Ascending aorta (tissue), 2 donors: ENCODE data around the gene PNLDC1. TPM values are rescaled to one million over a fixed set of nuclear protein-coding genes. Genes with fewer than 3 reads are reported as not detected.

Source experiments
- DNase-seq, 2 donors: peaks; one replicate each; pipeline ENCODE4 v3.0.0-alpha.2; 2019; ENCODE audit warnings: low spot score in 2 of 2
- H3K27ac ChIP-seq, 2 donors: fragments of 200-600 bp; sonication (generic); one replicate each; pipeline ENCODE4 v1.5.1; 2016 to 2017; ENCODE audit warnings: mild to moderate bottlenecking in 1 of 2
- H3K27me3 ChIP-seq: fragments of 200-600 bp; sonication (generic); one replicate; pipeline ENCODE4 v1.5.1; 2017
- H3K36me3 ChIP-seq, 2 donors: fragments of 200-600 bp; sonication (generic); one replicate each; pipeline ENCODE4 v1.5.1; 2016
- H3K4me1 ChIP-seq, 2 donors: fragments of 200-600 bp; sonication (generic); one replicate each; pipeline ENCODE4 v1.5.1; 2016 to 2017; ENCODE audit warnings: mild to moderate bottlenecking in 1 of 2
- H3K4me3 ChIP-seq, 2 donors: fragments of 200-600 bp; sonication (generic); one replicate each; pipeline ENCODE4 v1.5.1; 2016 to 2017; ENCODE audit warnings: mild to moderate bottlenecking in 1 of 2
- H3K9me3 ChIP-seq, 2 donors: fragments of 200-600 bp; sonication (generic); one replicate each; pipeline ENCODE4 v1.5.1; 2016
- intact Hi-C: fragments of 100-400 bp; cut with DNase I; formaldehyde crosslinking; loops from one replicate; pipeline ENCODE4 v1.15.1; 2023
- total RNA-seq: library from RNA; depleted of rRNA; stranded (reverse); fragments of >200 nt; gene quantifications from one replicate; pipeline ENCODE4 v1.1.0, GENCODE V29; 2016
- TF ChIP-seq, protein P1 (sequence below), 3 experiments: fragments of 200-600 bp in 2 of 3; fragments of 450-650 bp in 1 of 3; sonication (generic) in 2 of 3; IDR thresholded peaks; one replicate each; pipeline ENCODE4 v1.5.1; 2016 to 2019; ENCODE audit warnings: antibody characterized with exemption in 3 of 3, mild to moderate bottlenecking in 1 of 3, moderate library complexity in 1 of 3

The PNLDC1 gene
- total RNA-seq, 1 donor from 2014 or later: not detected

DNA sequence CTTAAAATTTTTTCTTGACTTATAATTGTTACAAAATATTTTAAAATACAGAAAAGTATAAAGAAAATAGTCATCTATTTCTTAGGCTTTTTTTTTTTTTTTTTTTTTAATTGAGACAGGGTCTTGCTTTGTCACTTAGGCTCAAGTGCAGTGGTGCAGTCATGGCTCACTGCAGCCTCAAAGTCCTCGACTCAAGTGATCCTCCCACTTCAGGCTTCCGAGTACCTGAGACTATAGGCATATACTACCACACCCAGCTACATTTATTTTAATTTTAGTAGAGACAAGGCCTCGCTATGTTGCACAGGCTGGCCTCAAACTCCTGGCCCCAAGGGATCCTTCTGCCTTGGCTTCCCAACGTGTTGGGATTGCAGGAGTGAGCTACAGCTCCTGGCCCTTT, 43.6 kb upstream of the PNLDC1 start:
- no peak for DNase-seq
- peaks cover 5 to 8% of the 10 kb centered on the region in 2 donors for H3K4me1 ChIP-seq
- no peaks in the 10 kb centered on the region for H3K27me3 ChIP-seq
- no peak overlapping the region for H3K4me3 ChIP-seq
- no peak overlapping the region for H3K27ac ChIP-seq
- TF ChIP-seq, protein P1, sequence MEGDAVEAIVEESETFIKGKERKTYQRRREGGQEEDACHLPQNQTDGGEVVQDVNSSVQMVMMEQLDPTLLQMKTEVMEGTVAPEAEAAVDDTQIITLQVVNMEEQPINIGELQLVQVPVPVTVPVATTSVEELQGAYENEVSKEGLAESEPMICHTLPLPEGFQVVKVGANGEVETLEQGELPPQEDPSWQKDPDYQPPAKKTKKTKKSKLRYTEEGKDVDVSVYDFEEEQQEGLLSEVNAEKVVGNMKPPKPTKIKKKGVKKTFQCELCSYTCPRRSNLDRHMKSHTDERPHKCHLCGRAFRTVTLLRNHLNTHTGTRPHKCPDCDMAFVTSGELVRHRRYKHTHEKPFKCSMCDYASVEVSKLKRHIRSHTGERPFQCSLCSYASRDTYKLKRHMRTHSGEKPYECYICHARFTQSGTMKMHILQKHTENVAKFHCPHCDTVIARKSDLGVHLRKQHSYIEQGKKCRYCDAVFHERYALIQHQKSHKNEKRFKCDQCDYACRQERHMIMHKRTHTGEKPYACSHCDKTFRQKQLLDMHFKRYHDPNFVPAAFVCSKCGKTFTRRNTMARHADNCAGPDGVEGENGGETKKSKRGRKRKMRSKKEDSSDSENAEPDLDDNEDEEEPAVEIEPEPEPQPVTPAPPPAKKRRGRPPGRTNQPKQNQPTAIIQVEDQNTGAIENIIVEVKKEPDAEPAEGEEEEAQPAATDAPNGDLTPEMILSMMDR (IDR thresholded peaks at IDR 0.05): no peak
- H3K36me3 ChIP-seq: peaks cover 42 to 65% of the 10 kb centered on the region in 2 donors
- no peaks in the 10 kb centered on the region for H3K9me3 ChIP-seq
- intact Hi-C loops: no loop called here

DNA sequence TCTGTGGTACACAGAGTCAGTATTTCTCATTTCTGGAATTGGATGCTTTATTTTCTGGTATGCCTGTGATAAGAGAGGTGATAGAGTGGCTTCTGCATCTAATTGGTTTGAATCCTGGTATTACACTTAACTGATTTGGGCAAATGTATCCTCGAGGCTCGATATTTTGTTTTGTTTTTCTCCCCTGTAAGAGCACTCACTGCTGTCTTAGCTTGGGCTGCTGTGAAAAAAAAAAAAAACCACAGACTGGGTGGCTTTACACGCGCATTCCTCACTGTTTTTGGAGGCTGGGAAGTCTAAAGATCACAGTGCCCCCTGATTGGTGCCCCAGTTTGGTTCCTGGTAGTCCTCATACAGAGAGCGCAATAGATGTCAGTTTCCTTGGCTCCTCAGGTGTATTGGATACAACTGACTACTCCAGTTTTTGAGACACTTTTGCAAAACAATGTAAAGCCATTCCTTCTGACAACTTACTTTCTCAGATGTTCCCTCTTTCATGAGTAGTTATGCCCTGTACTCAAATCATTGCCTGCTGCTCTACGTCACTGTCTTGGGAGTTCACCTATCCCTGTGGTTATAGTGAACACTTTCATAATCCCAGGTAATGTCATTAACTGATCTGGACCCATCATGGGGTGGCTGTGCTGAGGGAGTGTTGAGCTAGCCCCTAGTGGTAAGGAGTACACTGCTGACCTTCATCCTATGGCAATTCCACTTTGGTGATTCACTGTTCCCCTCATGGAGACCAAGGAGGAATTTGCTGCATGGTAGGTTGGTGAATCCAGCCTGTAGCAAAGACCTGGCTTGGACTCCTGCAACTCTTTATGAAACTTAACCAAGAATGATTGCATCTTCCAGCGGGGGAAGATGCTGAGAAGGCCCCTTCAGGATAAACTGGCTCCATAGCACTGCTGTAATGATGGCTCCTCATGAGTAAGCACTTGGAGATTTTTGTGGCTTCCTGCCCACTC, 41.8 kb upstream of the PNLDC1 start:
- no peak for DNase-seq
- Histone ChIP-seq H3K36me3 (peaks cover 24 to 49% of the 10 kb centered on the region in 2 donors), H3K9me3 (no peaks in the 10 kb centered on the region), H3K4me1 (peaks cover 5 to 14% of the 10 kb centered on the region in 2 donors), H3K27me3 (no peaks in the 10 kb centered on the region), H3K4me3 (no peak overlapping the region), H3K27ac (no peak overlapping the region)
- intact Hi-C loops: no loop called here
- TF ChIP-seq, protein P1 (IDR thresholded peaks at IDR 0.05): no peak

DNA sequence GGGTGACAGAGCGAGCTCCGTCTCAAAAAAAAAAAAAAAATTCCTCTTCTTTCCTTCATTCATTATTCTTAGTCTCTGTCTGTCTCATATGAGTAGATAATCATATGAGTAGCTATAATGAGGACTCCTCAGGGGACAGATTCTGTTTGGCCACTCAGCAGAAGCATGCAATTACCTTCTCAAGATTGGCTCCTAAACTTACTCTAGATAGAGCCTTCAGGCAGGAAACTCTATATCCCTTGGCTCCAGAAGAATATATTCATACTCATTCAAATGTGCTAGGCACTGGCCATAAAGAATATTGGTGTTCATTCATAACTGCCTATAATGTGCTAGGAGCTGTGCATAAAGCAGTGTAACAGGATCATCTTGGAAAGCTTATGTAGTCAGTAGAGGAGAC, 40.4 kb upstream of the PNLDC1 start:
- DNase-seq: no peak
- H3K4me1 ChIP-seq: peaks cover 5 to 14% of the 10 kb centered on the region in 2 donors
- intact Hi-C loops: no loop called here
- no peak overlapping the region for H3K27ac ChIP-seq
- H3K27me3 ChIP-seq: no peaks in the 10 kb centered on the region
- H3K9me3 ChIP-seq: no peaks in the 10 kb centered on the region
- H3K4me3 ChIP-seq: no peak overlapping the region
- peaks cover 16 to 44% of the 10 kb centered on the region in 2 donors for H3K36me3 ChIP-seq
- TF ChIP-seq, protein P1 (IDR thresholded peaks at IDR 0.05): no peak

DNA sequence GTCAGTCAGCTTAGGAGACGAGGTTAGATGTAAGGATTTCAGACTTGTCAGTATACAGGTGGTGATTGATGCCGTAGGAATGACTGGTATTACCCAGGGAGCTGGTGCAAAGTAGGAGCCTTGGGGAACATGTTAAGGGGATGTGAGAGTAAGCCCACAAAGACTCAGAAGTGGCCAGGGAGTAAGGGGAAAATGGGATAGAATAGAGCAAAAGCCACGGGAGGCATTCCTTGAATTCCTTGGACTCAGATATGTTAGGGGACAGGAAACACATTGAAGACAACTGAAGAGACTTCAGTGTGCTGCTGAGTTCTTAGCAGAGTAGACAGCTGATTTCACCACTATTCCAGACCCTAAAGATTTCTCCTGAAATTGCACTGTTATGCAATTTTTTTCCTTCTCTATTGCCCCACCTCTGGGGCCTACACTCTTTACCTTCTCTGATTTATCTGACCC, 39.4 kb upstream of the PNLDC1 start:
- intact Hi-C loops: no loop called here
- TF ChIP-seq, protein P1 (IDR thresholded peaks at IDR 0.05): no peak
- no peak for DNase-seq
- Histone ChIP-seq H3K9me3 (no peaks in the 10 kb centered on the region), H3K4me3 (peak overlapping the region in 1 of 2 donors; percentile 99), H3K36me3 (peaks cover 13 to 39% of the 10 kb centered on the region in 2 donors), H3K4me1 (peaks cover 5 to 11% of the 10 kb centered on the region in 2 donors), H3K27ac (peak overlapping the region; percentile 96 to 99), H3K27me3 (no peaks in the 10 kb centered on the region)

DNA sequence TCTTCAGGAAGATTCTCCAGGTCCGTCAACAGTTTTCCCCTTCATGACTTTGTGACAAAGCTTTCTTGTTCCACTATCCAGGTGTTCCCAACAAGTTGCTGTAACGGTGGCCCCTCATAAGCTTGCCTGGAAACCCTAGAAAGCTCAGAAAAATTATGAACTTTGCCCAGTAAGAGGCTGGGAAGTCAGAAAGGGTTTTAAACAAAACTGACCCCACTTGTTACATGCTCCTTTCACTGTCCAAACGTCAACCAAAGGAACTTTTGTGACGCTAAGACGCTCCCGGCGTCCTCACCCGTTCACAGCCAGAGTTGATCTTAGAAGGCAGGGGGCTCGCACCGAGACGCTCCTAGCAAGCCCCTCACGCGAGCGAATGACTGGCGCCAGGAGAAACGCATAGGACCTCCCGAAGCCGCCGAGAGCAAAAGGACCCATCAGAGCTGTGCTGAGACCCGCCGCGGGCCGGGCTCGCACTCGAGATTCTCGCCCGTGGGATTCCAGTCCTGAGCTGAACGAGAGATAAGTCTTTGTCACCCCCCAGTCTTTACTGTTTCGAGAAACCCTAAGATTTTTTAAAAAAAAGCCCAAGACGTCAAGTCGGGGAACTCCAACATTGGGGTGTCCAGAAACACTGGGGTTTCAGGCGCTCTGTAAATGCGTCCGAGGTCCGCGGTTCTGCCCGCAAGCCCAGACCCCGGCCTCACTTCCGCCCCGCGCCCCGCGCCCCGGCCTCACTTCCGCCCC, 38.8 kb upstream of the PNLDC1 start:
- peak overlapping the region; percentile 80 to 99 for H3K4me3 ChIP-seq
- peak overlapping the region; percentile 96 to 99 for H3K27ac ChIP-seq
- intact Hi-C loops: no loop called here
- TF ChIP-seq, protein P1 (IDR thresholded peaks at IDR 0.05): no peak
- H3K36me3 ChIP-seq: peaks cover 7 to 34% of the 10 kb centered on the region in 2 donors
- peaks cover 5 to 11% of the 10 kb centered on the region in 2 donors for H3K4me1 ChIP-seq
- H3K27me3 ChIP-seq: no peaks in the 10 kb centered on the region
- H3K9me3 ChIP-seq: no peaks in the 10 kb centered on the region
- DNase-seq: no peak
